ENCODE measurements around the gene EBI3.

DNA sequence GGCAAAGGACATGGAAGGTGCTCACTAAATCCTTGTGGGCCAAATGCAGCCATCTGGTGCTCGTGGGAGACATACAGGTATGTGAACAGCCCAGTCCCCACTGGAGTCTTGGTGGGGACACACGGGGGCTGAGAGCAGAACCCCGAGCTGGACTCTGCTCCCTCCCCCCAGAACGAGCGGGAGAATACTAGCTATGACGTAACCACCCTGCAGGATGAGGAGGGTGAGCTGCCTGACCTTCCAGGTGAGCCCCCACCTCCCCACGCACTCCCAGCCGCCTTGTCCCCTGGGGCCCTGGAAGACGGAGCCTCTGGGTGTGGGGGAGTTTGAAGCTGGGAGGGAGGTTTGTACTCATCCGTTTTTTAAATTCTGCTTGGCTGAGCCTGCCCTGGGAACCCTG is 13.5 kb upstream of the EBI3 start:
- TF ChIP-seq, protein P1, sequence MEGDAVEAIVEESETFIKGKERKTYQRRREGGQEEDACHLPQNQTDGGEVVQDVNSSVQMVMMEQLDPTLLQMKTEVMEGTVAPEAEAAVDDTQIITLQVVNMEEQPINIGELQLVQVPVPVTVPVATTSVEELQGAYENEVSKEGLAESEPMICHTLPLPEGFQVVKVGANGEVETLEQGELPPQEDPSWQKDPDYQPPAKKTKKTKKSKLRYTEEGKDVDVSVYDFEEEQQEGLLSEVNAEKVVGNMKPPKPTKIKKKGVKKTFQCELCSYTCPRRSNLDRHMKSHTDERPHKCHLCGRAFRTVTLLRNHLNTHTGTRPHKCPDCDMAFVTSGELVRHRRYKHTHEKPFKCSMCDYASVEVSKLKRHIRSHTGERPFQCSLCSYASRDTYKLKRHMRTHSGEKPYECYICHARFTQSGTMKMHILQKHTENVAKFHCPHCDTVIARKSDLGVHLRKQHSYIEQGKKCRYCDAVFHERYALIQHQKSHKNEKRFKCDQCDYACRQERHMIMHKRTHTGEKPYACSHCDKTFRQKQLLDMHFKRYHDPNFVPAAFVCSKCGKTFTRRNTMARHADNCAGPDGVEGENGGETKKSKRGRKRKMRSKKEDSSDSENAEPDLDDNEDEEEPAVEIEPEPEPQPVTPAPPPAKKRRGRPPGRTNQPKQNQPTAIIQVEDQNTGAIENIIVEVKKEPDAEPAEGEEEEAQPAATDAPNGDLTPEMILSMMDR (conservative IDR thresholded peaks at IDR 0.05; ENCODE audit: low read depth, low read length), result no peak
- no peak for TF ChIP-seq EZH2 (IDR thresholded peaks at IDR 0.05; ENCODE audit: borderline replicate concordance, low read depth, low read length, poor library complexity, severe bottlenecking)
